Measurements from ENCODE around the gene ITSN1. TPM values are rescaled to one million over a fixed set of nuclear protein-coding genes. Genes with fewer than 3 reads are reported as not detected.

The ITSN1 gene
- total RNA-seq, 4 donors from 2014 or later: 14.5 to 33.1 (median 26.9) TPM

- Histone ChIP-seq H3K4me1 (no peaks in the 10 kb centered on the region), H3K27ac (no peak overlapping the region), H3K4me3 (no peak overlapping the region), H3K9me3 (no peaks in the 10 kb centered on the region), H3K27me3 (no peaks in the 10 kb centered on the region), H3K36me3 (no peaks in the 10 kb centered on the region)
- in situ Hi-C loops (cut with MboI; ENCODE audit: low sequenced_read_pairs in 4 of 4) (loop anchor here in 1 of 4 donors (25.0 kb wide), 1 partner anchor 221 kb away; no protein-coding TSS in a partner anchor), intact Hi-C loops (cut with DNase I; ENCODE audit: low total_unique reads) (no loop called here)
- TF ChIP-seq POLR2A (IDR thresholded peaks at IDR 0.05) (no peak), CTCF (IDR thresholded peaks at IDR 0.05 in 4 of 5, conservative IDR thresholded peaks at IDR 0.05 in 1 of 5) (no peak)
- ATAC-seq: no peak
- no peak for DNase-seq
Observed at GRCh38 chr21:33883118-33883517, 240.8 kb downstream of the ITSN1 start.

DNA sequence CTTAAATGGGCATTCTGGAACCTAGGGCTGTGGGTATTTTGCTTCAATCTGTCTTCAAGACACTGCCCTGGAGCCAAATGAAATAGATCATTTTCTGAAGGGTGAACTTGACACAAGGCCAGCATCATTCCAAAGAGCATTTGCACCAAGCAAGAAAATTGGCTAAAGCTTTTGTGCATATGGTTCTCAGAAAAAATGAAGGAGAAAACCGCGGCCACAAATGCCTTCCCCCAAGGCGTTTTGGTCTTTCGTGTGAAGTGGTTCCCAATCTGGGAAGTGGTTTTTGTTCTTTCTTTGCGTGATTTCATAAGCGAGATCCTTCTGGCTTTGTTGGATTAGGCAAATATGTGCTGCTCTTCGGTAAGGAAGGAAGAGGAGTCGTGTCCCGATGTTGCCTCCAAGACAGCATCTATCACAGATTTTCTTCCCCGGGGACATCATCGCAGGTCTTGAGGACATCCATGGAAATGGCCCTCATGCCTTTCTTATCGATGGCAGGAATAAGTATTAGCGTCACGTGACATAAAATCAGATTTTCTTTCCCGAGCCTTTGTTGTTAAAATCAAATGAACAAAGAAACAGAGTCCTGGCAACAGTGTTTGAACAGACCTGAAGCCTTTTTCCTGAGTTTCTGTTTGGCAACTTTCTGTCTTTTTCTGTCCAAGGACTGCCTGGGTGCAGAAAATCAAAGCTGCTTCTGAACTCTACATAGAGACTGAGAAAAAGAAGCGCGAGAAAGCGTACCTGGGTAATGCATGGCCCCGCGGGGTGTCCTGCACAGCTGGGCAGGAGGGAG is 242.3 kb downstream of the ITSN1 start:
- DNase-seq (no peak), ATAC-seq (no peak)
- Histone ChIP-seq H3K9me3 (no peaks in the 10 kb centered on the region), H3K4me1 (no peaks in the 10 kb centered on the region), H3K27me3 (no peaks in the 10 kb centered on the region), H3K36me3 (no peaks in the 10 kb centered on the region), H3K4me3 (no peak overlapping the region), H3K27ac (no peak overlapping the region)
- intact Hi-C loops (cut with DNase I; ENCODE audit: low total_unique reads): no loop called here
- in situ Hi-C loops (cut with MboI; ENCODE audit: low sequenced_read_pairs in 4 of 4): loop anchor here in 1 of 4 donors (25.0 kb wide), 1 partner anchor 222 kb away; no protein-coding TSS in a partner anchor
- no peak for TF ChIP-seq POLR2A (IDR thresholded peaks at IDR 0.05)
- no peak for TF ChIP-seq CTCF (IDR thresholded peaks at IDR 0.05 in 4 of 5, conservative IDR thresholded peaks at IDR 0.05 in 1 of 5)

- Histone ChIP-seq H3K27me3 (no peaks in the 10 kb centered on the region), H3K9me3 (no peaks in the 10 kb centered on the region), H3K27ac (no peak overlapping the region), H3K4me1 (no peaks in the 10 kb centered on the region), H3K36me3 (no peaks in the 10 kb centered on the region), H3K4me3 (no peak overlapping the region)
- in situ Hi-C loops (cut with MboI; ENCODE audit: low sequenced_read_pairs in 4 of 4) (loop anchor here in 1 of 4 donors (25.0 kb wide), 1 partner anchor 223 kb away; no protein-coding TSS in a partner anchor), intact Hi-C loops (cut with DNase I; ENCODE audit: low total_unique reads) (no loop called here)
- DNase-seq (no peak), ATAC-seq (no peak)
- TF ChIP-seq POLR2A (IDR thresholded peaks at IDR 0.05) (no peak), CTCF (IDR thresholded peaks at IDR 0.05 in 4 of 5, conservative IDR thresholded peaks at IDR 0.05 in 1 of 5) (no peak)
Observed at GRCh38 chr21:33885172-33885514, 242.8 kb downstream of the ITSN1 start.

GRCh38 chr21:33886321-33886720 is 244.0 kb downstream of the ITSN1 start:
- Histone ChIP-seq H3K27ac (no peak overlapping the region), H3K36me3 (no peaks in the 10 kb centered on the region), H3K9me3 (no peaks in the 10 kb centered on the region), H3K27me3 (no peaks in the 10 kb centered on the region), H3K4me1 (no peaks in the 10 kb centered on the region), H3K4me3 (no peak overlapping the region)
- TF ChIP-seq CTCF (IDR thresholded peaks at IDR 0.05 in 4 of 5, conservative IDR thresholded peaks at IDR 0.05 in 1 of 5) (no peak), POLR2A (IDR thresholded peaks at IDR 0.05) (no peak)
- in situ Hi-C loops (cut with MboI; ENCODE audit: low sequenced_read_pairs in 4 of 4): loop anchor here in 1 of 4 donors (25.0 kb wide), 1 partner anchor 224 kb away; no protein-coding TSS in a partner anchor
- DNase-seq: no peak
- intact Hi-C loops (cut with DNase I; ENCODE audit: low total_unique reads): no loop called here
- no peak for ATAC-seq

All from gastrocnemius medialis (tissue), 4 donors.